ENCODE data around the gene CTTNBP2. TPM values are rescaled to one million over a fixed set of nuclear protein-coding genes. Genes with fewer than 3 reads are reported as not detected.
"Not testable (repeated sequence)": the region's sequence is repeated elsewhere in the genome, so short reads cannot be mapped to it uniquely, and the experiment has no call there.

The CTTNBP2 gene
- total RNA-seq, 2 donors from 2014 or later, result 1.5 to 1.8 TPM

GRCh38 chr7:117718116-117718835 lies 155.0 kb downstream of the CTTNBP2 start:
- Histone ChIP-seq H3K4me3 (no peak overlapping the region), H3K27ac (no peak overlapping the region), H3K9ac (ENCODE audit: low read depth in 2 of 2, low read length in 2 of 2) (no peak overlapping the region), H3K36me3 (no peaks in the 10 kb centered on the region), H3K4me1 (no peaks in the 10 kb centered on the region), H3K9me3 (no peaks in the 10 kb centered on the region), H3K27me3 (no peaks in the 10 kb centered on the region)
- intact Hi-C loops (cut with DNase I), result loop anchor here (5.0 kb wide), 2 partner anchors 261 to 321 kb away; no protein-coding TSS in a partner anchor
- no peak for TF ChIP-seq CTCF (IDR thresholded peaks at IDR 0.05)
- DNase-seq, result no peak

GRCh38 chr7:117717357-117717756 lies 155.9 kb downstream of the CTTNBP2 start:
- Histone ChIP-seq H3K4me1 (no peaks in the 10 kb centered on the region), H3K27me3 (no peaks in the 10 kb centered on the region), H3K9ac (ENCODE audit: low read depth in 2 of 2, low read length in 2 of 2) (no peak overlapping the region), H3K27ac (no peak overlapping the region), H3K9me3 (no peaks in the 10 kb centered on the region), H3K36me3 (no peaks in the 10 kb centered on the region), H3K4me3 (no peak overlapping the region)
- DNase-seq, result no peak
- no peak for TF ChIP-seq CTCF (IDR thresholded peaks at IDR 0.05)
- intact Hi-C loops (cut with DNase I), result loop anchor here (5.0 kb wide), 2 partner anchors 260 to 320 kb away; no protein-coding TSS in a partner anchor

- TF ChIP-seq CTCF (IDR thresholded peaks at IDR 0.05), result no peak
- Histone ChIP-seq H3K36me3 (no peaks in the 10 kb centered on the region), H3K4me3 (no peak overlapping the region), H3K27me3 (no peaks in the 10 kb centered on the region), H3K27ac (no peak overlapping the region), H3K4me1 (no peaks in the 10 kb centered on the region), H3K9me3 (no peaks in the 10 kb centered on the region), H3K9ac (ENCODE audit: low read depth in 2 of 2, low read length in 2 of 2) (no peak overlapping the region)
- no peak for DNase-seq
- intact Hi-C loops (cut with DNase I), result loop anchor here (5.0 kb wide), 2 partner anchors 260 to 320 kb away; no protein-coding TSS in a partner anchor
Measured at GRCh38 chr7:117716707-117717299, 156.4 kb downstream of the CTTNBP2 start.

GRCh38 chr7:117715784-117716445 lies 157.3 kb downstream of the CTTNBP2 start:
- Histone ChIP-seq H3K27me3 (no peaks in the 10 kb centered on the region), H3K36me3 (no peaks in the 10 kb centered on the region), H3K4me1 (no peaks in the 10 kb centered on the region), H3K9me3 (no peaks in the 10 kb centered on the region), H3K9ac (ENCODE audit: low read depth in 2 of 2, low read length in 2 of 2) (no peak overlapping the region), H3K27ac (no peak overlapping the region), H3K4me3 (no peak overlapping the region)
- DNase-seq, result peak; percentile 76
- intact Hi-C loops (cut with DNase I), result loop anchor here (5.0 kb wide), 2 partner anchors 259 to 319 kb away; no protein-coding TSS in a partner anchor
- peak; percentile 28 for TF ChIP-seq CTCF (IDR thresholded peaks at IDR 0.05)

GRCh38 chr7:117711556-117711955 lies 161.7 kb downstream of the CTTNBP2 start:
- DNase-seq, result no peak
- H3K36me3 ChIP-seq, result no peaks in the 10 kb centered on the region
- TF ChIP-seq CTCF (IDR thresholded peaks at IDR 0.05), result no peak
- no peaks in the 10 kb centered on the region for H3K27me3 ChIP-seq
- H3K9me3 ChIP-seq, result no peaks in the 10 kb centered on the region
- H3K4me3 ChIP-seq, result no peak overlapping the region
- H3K4me1 ChIP-seq, result no peaks in the 10 kb centered on the region
- no peak overlapping the region for H3K9ac ChIP-seq (ENCODE audit: low read depth in 2 of 2, low read length in 2 of 2)
- H3K27ac ChIP-seq, result no peak overlapping the region
- intact Hi-C loops (cut with DNase I), result no loop called here

- H3K27me3 ChIP-seq; H3K27ac ChIP-seq; H3K4me1 ChIP-seq; H3K9ac ChIP-seq (ENCODE audit: low read depth in 2 of 2, low read length in 2 of 2); H3K36me3 ChIP-seq; H3K9me3 ChIP-seq; DNase-seq; intact Hi-C loops (cut with DNase I); H3K4me3 ChIP-seq: not testable (repeated sequence)
Measured at GRCh38 chr7:117708173-117708572, 165.1 kb downstream of the CTTNBP2 start.
